ENCODE data around the gene CHST8. TPM values are rescaled to one million over a fixed set of nuclear protein-coding genes. Genes with fewer than 3 reads are reported as not detected.
"Not testable (repeated sequence)": the region's sequence is repeated elsewhere in the genome, so short reads cannot be mapped to it uniquely, and the experiment has no call there.

The CHST8 gene
- total RNA-seq, 1 donor from 2014 or later: not detected

DNA sequence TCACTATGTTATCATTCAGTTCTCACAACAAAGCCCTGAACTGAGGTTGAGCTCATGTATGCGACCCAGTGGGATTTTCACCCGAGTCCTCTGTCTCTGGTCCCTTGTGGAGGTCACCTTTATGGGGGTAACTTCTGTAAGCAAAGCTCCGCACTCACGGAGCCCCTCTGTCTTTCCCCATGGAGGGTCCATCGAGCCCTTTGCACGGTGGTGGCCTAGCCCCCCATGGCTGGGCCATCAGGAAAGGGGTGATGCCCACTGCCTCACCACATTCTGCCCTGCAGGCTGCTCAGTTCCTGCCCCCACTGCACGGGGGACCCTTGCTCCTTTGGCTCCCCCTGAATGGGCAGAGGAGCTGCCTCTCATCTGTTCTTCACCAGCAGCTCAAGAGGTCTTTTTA lies 39.6 kb downstream of the CHST8 start:
- TF ChIP-seq, protein P1, sequence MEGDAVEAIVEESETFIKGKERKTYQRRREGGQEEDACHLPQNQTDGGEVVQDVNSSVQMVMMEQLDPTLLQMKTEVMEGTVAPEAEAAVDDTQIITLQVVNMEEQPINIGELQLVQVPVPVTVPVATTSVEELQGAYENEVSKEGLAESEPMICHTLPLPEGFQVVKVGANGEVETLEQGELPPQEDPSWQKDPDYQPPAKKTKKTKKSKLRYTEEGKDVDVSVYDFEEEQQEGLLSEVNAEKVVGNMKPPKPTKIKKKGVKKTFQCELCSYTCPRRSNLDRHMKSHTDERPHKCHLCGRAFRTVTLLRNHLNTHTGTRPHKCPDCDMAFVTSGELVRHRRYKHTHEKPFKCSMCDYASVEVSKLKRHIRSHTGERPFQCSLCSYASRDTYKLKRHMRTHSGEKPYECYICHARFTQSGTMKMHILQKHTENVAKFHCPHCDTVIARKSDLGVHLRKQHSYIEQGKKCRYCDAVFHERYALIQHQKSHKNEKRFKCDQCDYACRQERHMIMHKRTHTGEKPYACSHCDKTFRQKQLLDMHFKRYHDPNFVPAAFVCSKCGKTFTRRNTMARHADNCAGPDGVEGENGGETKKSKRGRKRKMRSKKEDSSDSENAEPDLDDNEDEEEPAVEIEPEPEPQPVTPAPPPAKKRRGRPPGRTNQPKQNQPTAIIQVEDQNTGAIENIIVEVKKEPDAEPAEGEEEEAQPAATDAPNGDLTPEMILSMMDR (IDR thresholded peaks at IDR 0.05; ENCODE audit: insufficient read depth, low read depth, low read length): no peak
- TF ChIP-seq EZH2 (IDR thresholded peaks at IDR 0.05; ENCODE audit: insufficient read depth, low read length): no peak
- peaks cover 15% of the 10 kb centered on the region for H3K27me3 Mint-ChIP-seq (ENCODE audit: low read depth, unreplicated experiment)
- Histone ChIP-seq H4K20me1 (ENCODE audit: insufficient read depth, low read length) (no peaks in the 10 kb centered on the region), H3K4me3 (ENCODE audit: insufficient read depth, low read depth, low read length) (no peak overlapping the region), H3K4me2 (ENCODE audit: low read length) (no peak overlapping the region), H3K27ac (ENCODE audit: low read depth, low read length) (no peak overlapping the region), H3K9ac (ENCODE audit: low read length) (no peak overlapping the region), H2AFZ (ENCODE audit: low read depth, low read length) (no peak overlapping the region), H3K9me3 (ENCODE audit: insufficient read depth, low read depth, low read length) (no peaks in the 10 kb centered on the region), H3K79me2 (ENCODE audit: insufficient read depth, low read length) (no peaks in the 10 kb centered on the region), H3K4me1 (ENCODE audit: insufficient read depth, low read length) (no peaks in the 10 kb centered on the region), H3K27me3 (ENCODE audit: insufficient read depth, low read length) (no peaks in the 10 kb centered on the region), H3K36me3 (ENCODE audit: insufficient read depth, low read length) (no peaks in the 10 kb centered on the region)
- H3K9me3 Mint-ChIP-seq (ENCODE audit: unreplicated experiment): peaks cover 2% of the 10 kb centered on the region
- H3K4me1 Mint-ChIP-seq (ENCODE audit: low read depth, unreplicated experiment): no peaks in the 10 kb centered on the region
- H3K36me3 Mint-ChIP-seq (ENCODE audit: low read depth, unreplicated experiment): no peaks in the 10 kb centered on the region
- H3K27ac Mint-ChIP-seq (ENCODE audit: unreplicated experiment): no peak overlapping the region
- FAIRE-seq (no peak), DNase-seq (ENCODE audit: low read depth) (no peak)
- no peak overlapping the region for H3K4me3 Mint-ChIP-seq (ENCODE audit: unreplicated experiment)

DNA sequence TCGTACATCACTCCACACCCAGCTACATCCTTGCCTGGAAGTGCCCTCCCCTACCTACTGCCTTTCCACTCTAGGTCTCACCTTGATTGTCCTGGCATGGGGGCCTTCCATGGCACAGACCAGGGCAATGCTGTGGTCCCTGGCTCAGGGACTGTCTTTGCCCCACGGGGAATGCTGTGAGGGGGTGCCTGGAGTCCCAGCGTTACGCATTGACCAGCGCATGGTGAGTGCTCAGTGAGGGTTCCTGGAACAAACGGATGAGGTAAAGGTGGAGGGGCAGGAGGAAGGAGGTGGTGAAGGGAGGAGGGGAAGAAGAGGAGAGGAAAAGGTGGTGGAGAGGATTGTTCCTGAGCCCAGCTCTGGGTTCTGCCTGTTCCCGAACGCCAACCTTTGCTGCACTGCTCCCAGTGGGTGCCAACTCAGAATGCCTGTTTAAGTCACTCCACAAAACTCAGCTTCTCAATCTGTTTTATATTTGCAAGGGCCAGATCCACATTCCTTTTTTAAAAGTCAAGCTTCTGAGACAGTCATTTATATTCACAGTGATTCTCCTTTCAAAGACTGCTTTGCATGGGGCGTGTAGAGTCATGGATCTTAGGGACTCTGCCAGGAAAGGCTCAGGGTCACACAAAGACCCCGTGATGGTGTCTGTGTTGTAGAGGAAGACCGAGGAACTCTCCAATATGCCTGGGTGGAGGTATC lies 40.8 kb downstream of the CHST8 start:
- Mint-ChIP-seq H3K27me3 (ENCODE audit: low read depth, unreplicated experiment) (peaks cover 23% of the 10 kb centered on the region), H3K4me3 (ENCODE audit: unreplicated experiment) (no peak overlapping the region), H3K4me1 (ENCODE audit: low read depth, unreplicated experiment) (no peaks in the 10 kb centered on the region), H3K36me3 (ENCODE audit: low read depth, unreplicated experiment) (no peaks in the 10 kb centered on the region), H3K9me3 (ENCODE audit: unreplicated experiment) (peaks cover 3% of the 10 kb centered on the region), H3K27ac (ENCODE audit: unreplicated experiment) (no peak overlapping the region)
- Histone ChIP-seq H4K20me1 (ENCODE audit: insufficient read depth, low read length) (no peaks in the 10 kb centered on the region), H3K4me1 (ENCODE audit: insufficient read depth, low read length) (no peaks in the 10 kb centered on the region), H3K27ac (ENCODE audit: low read depth, low read length) (no peak overlapping the region), H3K9me3 (ENCODE audit: insufficient read depth, low read depth, low read length) (no peaks in the 10 kb centered on the region), H2AFZ (ENCODE audit: low read depth, low read length) (no peak overlapping the region), H3K79me2 (ENCODE audit: insufficient read depth, low read length) (no peaks in the 10 kb centered on the region), H3K27me3 (ENCODE audit: insufficient read depth, low read length) (no peaks in the 10 kb centered on the region), H3K4me2 (ENCODE audit: low read length) (no peak overlapping the region), H3K36me3 (ENCODE audit: insufficient read depth, low read length) (no peaks in the 10 kb centered on the region), H3K4me3 (ENCODE audit: insufficient read depth, low read depth, low read length) (no peak overlapping the region), H3K9ac (ENCODE audit: low read length) (no peak overlapping the region)
- TF ChIP-seq, protein P1 (IDR thresholded peaks at IDR 0.05; ENCODE audit: insufficient read depth, low read depth, low read length): no peak
- TF ChIP-seq EZH2 (IDR thresholded peaks at IDR 0.05; ENCODE audit: insufficient read depth, low read length): no peak
- no peak for FAIRE-seq
- DNase-seq (ENCODE audit: low read depth): no peak

GRCh38 chr19:33663316-33663715 lies 41.6 kb downstream of the CHST8 start:
- not testable (repeated sequence) for H3K27ac ChIP-seq (ENCODE audit: low read depth, low read length); H3K4me3 Mint-ChIP-seq (ENCODE audit: unreplicated experiment); H3K36me3 ChIP-seq (ENCODE audit: insufficient read depth, low read length); H4K20me1 ChIP-seq (ENCODE audit: insufficient read depth, low read length); H3K4me2 ChIP-seq (ENCODE audit: low read length); H3K9me3 Mint-ChIP-seq (ENCODE audit: unreplicated experiment); DNase-seq (ENCODE audit: low read depth); H3K36me3 Mint-ChIP-seq (ENCODE audit: low read depth, unreplicated experiment); H3K4me1 ChIP-seq (ENCODE audit: insufficient read depth, low read length); H3K4me1 Mint-ChIP-seq (ENCODE audit: low read depth, unreplicated experiment); FAIRE-seq; H3K27me3 ChIP-seq (ENCODE audit: insufficient read depth, low read length); H3K4me3 ChIP-seq (ENCODE audit: insufficient read depth, low read depth, low read length); H2AFZ ChIP-seq (ENCODE audit: low read depth, low read length); H3K9me3 ChIP-seq (ENCODE audit: insufficient read depth, low read depth, low read length); H3K79me2 ChIP-seq (ENCODE audit: insufficient read depth, low read length); H3K27ac Mint-ChIP-seq (ENCODE audit: unreplicated experiment); H3K9ac ChIP-seq (ENCODE audit: low read length)
- peaks cover 26% of the 10 kb centered on the region for H3K27me3 Mint-ChIP-seq (ENCODE audit: low read depth, unreplicated experiment)
